Measurements from ENCODE around the gene SLC2A1.
A peak's percentile ranks its signal among the peaks of the same experiment; 100 is the strongest.

SLC2A1 gene

DNA sequence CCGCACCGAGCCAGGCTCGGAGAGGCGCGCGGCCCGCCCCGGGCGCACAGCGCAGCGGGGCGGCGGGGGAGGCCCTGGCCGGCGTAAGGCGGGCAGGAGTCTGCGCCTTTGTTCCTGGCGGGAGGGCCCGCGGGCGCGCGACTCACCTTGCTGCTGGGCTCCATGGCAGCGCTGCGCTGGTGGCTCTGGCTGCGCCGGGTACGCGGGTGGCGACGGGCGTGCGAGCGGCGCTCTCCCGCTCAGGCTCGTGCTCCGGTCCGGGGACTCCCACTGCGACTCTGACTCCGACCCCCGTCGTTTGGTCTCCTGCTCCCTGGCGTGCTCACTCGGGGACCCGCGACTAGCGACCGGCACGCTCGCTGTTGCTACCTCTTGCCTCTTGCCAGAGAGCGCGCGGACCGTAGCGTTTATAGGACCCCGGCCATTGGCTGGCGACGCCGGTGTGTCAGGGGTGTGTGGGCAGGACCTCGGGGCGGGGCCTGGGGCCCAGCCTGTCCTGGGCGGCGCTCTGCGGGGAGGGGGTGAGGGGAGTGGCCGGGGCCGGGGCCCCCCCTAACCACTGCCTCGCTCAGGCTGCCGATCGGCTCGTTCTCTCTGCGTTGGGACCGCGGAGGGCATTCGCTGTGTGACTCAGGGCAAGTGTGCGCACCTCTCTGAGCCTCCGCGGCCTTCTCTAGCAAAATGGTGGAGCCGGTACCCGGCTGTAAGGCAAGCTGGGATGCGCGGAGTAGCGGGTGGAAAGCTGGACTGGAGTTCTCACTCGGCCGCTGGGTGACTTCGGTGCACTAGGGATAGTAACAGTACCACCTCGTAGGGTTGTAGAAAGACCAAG is at the start of gene SLC2A1:
Gene SLC2A1 (minus strand): TSS at position 381 of the 832 bp plus-strand sequence. CDS start 217 bp downstream, at position 164.
- peak; percentile 93 for DNase-seq (ENCODE audit: low read depth)

DNA sequence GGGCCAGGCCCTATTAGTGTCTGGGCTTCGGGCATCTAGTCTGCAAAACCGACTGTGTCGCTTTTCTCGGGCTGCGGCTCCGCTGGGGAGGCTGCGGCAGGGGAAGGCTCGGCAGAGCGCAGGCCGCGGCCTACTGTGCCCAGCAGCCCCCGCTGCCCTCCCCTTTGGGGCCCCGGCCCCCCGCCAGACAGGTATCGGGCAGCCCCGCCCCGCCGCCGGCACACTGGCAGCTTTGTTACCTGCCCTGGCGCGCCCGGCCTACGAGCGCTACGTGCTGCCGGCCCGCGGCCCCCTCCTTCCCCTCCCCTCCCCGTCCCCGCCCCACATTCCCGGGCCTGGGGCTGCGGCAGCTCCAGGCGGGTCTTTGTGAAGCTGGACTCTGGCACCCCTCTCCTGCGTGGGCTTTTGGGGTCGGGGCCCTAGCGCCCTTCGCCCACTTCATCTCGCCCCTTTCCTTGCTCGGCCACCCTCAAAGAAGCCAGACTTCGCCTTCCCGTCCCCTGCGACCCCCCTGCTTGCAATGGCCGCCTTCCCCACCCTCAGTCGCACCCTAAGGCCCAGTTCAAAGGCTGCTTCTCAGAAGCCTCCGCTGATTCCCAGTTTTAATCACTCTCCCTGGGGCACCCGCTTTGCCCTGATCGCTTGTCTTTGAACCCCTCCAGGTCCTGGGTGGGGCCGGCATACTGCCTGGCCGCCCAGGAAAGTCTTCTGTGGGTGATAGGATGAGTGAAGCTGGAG is 48.9 kb upstream of the SLC2A1 start:
- DNase-seq (ENCODE audit: low read depth), result no peak

DNA sequence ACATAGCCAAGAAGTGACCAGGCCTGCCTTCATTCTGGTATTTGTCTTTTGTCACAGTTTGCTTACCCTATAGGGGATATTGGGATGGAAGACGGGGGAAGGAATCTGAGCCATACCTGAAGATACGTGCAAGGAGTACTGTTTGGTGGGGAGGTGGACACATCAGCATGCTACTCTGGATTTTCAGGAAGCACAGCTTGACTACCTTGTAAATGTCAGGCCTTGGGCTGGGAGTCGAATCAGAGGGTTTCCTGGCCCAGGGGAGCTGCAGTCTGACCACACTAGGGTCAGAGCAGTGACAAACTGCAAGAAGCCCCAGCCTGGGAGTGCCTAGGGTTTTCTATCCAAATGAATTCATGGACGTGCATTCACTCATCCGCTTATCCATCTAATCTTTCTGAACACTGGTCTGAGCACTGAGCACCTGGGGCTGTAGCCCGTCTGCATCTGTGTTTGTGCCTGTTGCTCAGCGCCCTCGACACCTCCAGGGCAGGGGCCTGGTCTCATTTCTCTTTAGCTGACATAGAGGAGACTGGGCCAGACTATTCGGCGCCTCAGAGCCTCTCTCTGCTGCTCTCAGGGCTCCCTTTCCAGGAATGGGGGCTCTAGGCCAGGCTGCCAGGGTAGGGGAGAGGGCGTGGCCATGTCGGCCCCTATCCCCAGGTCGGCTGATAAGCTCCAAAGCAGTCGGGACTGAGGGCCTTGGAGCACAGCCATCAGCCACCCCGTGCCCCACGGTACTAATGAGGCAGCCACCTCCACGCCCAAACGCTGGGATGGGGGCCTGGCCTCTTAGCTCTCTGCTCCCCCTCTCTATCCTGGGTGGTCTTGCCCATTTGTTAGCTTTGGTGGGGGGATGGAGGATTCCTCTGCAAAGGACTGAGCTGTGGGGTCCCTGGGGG is 47.0 kb upstream of the SLC2A1 start:
- no peak for DNase-seq (ENCODE audit: low read depth)

DNA sequence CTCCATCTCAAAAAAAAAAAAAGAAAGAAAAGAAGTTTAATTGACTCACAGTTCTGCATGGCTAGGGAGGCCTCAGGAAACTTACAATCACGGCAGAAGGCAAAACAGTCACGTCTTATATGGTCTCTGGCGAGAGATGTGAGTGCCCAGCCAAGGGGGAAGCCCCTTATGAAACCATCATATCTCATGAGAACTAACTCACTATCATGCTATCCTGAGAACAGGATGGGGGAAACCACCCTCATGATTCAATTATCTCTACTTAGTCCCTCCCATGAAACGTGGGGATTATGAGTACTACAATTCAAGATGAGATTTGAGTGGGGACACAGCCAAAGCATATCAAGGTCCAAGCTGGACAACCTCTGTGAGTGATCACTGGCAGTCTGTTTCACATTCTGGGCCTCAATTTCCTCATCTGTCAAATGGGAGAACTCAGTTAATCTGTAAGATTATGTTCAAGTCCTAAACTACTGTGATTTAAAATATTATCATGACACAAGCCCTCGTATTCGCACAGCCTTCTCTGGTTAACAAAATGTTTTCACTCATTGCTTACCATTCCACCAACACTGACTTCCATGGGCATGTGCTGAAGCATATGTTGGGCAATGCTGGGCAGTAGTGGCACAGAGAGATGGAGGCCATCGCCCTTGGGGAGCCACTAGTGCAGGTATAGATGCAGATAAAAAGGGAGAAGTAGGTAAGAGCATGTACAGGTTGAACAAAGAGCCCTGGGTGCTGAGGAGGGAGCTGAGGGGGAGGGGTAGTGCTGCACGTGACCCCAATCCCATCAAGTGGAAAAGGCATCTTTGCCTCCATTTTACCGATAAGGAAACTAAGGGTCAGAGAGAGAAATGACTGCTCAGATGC is 46.2 kb upstream of the SLC2A1 start:
- DNase-seq (ENCODE audit: low read depth), result no peak

DNA sequence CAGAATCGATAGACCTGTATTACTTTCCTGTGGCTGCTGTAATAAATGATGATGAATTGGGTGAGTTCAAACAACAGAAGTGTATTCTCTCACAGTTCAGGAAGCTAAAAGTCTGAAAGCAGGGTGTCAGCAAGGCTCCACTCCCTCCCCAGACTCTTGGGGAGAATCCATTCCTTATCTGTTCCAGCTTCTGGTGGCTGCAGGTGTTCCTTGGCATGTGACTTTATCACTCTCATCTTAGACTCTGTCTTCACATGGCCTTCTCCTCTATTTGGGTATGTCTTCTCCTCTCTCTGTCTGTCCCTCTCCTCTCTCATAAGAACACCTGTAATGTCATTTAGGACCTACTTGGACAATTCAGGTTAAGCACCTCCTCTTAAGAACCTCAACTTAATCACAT is 44.1 kb upstream of the SLC2A1 start:
- DNase-seq (ENCODE audit: low read depth), result no peak

DNA sequence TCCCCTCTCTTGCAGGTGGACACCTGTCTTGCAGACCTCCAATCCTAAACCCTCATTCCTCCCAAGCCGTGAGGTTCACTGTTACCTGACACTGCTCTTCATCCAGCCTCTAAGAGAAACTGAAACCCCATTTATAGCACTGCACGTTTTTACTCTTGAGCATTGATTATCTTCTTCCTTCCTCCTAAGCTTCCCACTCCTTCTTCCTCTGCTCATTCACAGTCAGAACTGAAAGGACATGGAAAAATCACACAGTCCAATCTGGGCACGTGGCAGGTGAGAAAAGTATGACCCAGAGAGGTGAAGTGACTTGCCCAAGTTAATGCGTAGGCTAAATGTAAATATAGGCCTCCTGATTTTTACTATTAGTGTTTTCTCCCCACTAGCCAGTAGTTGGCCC is 43.4 kb upstream of the SLC2A1 start:
- DNase-seq (ENCODE audit: low read depth), result no peak

DNA sequence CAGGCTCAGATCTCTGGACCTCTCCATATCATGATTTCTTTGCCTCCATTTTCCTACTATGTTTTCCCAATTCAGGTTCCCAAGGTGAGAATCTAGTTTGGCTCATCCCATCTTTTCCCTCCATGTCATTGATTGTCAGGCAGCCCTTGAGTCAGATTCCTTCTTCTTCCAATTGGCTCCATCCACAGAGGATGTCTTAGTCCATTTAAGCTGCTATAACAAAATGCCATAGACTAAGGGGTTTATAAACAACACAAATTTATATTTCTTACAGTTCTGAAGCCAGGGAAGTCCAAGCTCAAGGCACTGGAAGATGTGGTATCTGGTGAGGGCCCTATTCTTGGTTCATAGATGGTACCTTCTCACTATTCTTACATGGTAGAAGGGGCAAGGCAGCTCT is 42.8 kb upstream of the SLC2A1 start:
- DNase-seq (ENCODE audit: low read depth), result no peak

DNA sequence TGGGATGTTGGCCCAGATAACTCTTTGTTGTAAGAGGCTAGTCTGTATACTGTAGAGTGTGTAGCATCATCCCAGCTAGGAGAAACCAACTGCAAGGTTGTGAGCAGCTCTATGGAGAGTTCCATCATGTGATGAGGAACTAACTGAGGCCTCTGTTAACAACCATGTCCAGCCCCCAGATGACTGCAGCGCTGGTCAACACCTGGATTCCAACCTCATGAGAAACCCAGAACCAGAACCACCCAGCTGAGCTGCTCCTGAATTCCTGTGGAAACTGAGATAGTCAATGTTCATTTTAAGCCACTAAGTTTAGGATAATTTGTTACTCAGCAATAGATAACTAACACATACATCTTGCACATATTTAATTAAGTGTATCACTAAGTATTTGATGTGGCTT is 41.6 kb upstream of the SLC2A1 start:
- DNase-seq (ENCODE audit: low read depth), result no peak

DNA sequence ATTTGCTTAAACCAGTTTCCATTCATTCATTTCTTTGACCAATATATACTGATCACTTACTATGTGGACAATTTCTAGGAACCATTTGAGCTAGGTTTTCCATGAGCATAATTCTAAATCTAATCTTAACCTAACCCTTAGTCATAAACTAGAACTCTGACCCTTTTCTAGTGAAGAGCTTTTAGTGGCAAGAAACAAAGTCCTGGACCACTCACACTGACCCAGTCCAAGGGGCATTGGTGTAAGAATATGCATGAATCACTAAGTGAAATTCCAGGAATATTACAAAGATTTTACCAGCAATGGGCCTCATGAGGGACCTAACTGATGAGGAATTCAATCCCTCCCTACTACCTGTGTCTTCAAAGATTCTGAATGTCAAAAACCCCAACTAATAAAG is 40.6 kb upstream of the SLC2A1 start:
- DNase-seq (ENCODE audit: low read depth), result no peak

DNA sequence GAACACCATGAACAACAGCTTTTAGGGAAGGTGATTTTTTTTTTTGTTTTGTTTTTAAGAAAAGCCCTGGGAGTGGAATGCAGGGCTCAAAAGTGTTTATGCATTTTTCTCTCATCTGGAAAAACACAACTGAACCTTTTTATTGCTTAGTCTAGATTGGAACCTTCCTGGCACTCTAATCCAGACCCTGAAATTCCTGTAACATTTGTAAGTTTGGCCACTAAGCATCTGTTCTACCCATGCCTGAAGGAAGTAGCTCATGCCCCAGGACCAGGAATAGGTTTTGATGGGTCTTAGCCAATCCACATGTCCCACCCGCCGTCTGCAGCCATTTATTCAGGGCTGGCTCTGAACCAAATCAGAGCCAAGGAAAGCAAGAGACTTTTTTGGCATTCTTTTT is 39.7 kb upstream of the SLC2A1 start:
- no peak for DNase-seq (ENCODE audit: low read depth)

DNA sequence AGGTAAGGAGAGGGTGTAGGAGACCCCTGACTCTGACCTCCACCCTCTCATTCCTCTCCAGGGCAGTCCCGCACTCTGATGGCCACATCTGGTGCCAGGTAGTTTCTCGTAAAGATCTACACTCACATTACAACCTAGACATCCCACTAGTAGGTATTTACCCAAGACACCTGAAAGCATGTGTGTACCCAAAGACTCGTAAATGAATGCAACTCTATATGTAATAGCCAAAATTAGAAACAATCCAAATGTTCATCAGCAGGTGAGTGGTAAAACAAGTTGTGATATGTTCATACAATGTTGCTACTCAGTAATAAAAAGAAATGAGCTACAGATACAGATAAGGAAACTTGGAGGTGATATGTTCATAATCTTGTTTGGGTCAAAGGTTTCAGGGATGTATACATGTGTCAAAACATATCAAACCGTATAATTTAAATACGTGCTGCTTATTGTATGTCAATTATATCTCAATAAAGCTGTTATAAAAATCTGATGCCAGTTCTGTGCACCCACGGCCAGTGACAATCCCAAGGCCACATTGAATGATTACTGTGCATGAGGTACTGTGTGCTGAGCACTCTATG is 37.8 kb upstream of the SLC2A1 start:
- DNase-seq (ENCODE audit: low read depth), result no peak

DNA sequence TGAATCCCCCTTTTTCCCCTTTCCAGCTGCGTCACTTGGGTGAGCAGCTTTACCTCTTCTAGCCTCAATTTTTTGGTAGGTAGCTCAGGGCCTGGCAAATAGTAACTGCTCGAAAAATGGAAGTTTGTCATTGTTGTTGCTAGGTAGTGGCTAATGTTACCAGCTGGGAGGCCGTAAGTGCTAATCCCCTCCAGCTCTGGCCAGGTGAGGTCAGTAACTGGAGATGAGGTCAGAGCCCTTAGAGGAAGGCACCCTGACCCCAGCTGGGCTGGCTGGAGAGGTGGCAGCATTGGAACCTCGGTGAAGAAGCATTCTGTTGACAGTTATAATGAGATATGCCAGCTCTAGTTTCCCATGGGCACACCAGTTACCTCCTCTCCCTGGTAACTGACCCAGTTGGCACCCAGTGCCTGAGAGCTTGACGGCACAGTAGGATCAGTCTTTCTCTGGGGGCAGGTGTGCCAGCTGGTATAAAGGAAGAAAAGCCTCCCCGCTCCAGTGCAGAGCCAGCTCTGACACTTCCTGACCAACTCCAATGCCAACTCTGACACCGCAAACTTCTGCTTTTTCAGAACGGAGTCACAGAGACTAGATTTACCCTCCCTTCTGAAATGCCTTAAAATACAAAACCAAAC is 35.0 kb upstream of the SLC2A1 start:
- DNase-seq (ENCODE audit: low read depth), result no peak

DNA sequence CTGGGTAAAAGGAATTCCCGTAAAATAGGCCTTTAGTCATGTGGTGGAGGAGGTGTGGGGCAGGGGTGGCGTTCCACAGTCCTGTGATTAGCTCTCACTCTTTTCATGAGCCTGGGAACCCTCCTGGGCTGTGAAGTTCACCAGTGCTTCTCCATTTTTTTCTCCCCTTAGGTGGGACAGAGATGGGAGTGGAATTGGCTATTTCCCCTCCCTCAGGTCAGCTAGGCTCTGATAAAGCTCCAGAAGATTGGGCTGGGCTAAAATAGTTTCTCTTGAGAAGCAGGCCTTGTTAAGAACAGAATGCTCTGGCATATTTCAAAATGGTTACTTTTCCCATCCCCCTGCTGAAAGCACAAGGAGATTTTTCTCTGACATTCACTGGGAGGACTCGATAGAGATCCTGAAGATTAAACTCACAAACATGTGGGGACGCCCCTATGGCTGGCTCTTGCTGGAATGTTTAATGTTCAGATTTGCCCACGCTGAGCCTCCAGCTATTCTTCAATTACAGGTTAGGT is 33.4 kb upstream of the SLC2A1 start:
- DNase-seq (ENCODE audit: low read depth), result no peak

DNA sequence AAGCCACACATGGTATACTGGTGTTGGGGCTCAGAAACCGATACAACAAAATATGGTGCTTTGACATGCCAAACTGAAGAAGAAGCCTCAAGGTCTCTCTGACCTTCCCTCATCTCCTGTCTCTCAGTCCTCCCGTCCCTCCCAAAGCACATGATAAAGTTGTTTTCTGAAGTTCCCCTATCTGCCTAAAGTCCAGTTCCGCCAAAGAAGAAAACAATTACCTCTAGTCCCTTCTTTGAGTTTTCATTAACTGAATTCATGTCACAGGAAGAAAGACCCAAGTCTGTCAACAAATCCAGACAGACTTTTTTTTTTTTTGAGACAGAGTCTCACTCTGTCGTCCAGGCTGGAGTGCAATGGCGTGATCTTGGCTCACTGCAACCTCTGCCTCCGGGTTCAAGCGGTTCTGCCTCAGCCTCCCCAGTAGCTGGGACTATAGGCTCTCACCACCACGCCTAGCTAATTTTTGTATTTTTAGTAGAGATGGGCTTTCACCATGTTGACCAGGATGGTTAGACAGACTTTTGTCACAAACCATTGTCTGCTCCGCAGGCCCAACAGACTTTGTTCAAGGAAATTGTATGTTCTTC is 32.2 kb upstream of the SLC2A1 start:
- no peak for DNase-seq (ENCODE audit: low read depth)

DNA sequence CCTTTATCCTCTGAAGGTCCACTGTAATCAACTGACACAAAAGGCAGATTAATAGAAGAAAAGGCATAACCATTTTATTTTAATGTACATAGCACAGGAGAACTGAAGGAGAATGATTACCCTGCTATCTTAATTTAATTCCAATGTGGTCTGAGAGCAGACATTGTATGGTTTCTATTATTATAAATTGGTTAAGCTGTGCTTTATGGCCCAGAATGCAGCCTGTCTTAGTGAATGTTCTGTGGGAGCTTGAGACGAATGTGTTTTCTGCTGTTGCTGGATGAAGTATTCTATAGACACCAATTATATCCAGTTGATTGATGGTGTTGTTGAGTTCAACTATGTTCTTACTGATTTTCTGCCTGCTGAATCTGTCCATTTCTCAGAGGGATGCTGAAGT is 25.0 kb upstream of the SLC2A1 start:
- DNase-seq (ENCODE audit: low read depth), result no peak

DNA sequence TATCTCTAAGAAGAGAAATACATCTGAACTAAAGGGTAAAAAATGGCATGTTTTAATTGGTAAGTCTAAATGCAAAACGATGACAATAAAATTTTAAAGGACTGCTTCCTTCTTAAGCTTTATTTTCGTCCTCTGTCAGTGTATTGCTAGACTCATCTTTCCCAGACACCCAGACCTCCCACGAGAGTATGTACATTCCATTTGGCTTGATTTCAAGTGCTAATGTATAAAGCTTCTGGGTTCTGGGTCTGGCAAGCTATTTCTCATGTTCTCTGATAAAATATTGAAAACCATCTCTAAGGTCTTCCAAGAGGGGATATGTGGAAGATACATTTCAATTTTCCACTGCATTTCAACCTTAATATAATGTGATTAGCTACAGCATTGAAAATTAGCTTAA is 24.6 kb upstream of the SLC2A1 start:
- no peak for DNase-seq (ENCODE audit: low read depth)

DNA sequence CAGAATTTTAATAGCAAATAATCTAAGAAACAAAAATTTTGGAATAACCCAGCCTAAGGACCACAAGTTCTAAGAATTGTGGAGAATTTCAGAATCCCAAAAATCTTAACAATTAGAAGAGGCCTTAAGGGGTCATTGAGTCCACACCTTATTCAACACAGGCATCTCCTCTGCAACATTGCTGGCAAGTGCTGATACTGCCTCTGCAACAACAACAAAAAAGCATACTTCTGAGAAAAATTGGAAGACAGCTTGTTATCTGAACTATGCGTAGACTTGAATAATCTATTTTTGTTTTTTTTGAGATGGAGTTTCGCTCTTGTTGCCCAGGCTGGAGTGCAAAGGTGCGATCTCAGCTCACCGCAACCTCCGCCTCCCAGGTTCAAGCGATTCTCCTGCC is 24.0 kb upstream of the SLC2A1 start:
- DNase-seq (ENCODE audit: low read depth), result no peak

DNA sequence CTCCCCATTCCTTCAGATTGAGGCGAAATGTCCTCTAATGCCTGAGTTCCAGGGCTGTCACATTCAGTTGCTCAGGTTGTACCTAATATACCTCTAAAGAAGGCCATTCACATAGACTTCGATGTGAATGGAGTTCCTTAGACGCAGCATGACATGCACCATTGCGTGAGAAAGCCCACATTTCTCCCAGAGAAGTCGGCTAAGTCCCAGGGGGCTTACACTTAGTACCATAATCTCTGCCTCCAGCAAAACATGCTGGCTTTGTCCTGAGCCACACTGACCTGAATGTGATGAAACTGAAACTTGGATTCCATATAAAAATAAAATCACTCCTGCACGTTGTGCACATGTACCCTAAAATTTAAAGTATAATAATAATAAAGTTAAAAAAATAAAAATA is 23.2 kb upstream of the SLC2A1 start:
- DNase-seq (ENCODE audit: low read depth), result no peak

DNA sequence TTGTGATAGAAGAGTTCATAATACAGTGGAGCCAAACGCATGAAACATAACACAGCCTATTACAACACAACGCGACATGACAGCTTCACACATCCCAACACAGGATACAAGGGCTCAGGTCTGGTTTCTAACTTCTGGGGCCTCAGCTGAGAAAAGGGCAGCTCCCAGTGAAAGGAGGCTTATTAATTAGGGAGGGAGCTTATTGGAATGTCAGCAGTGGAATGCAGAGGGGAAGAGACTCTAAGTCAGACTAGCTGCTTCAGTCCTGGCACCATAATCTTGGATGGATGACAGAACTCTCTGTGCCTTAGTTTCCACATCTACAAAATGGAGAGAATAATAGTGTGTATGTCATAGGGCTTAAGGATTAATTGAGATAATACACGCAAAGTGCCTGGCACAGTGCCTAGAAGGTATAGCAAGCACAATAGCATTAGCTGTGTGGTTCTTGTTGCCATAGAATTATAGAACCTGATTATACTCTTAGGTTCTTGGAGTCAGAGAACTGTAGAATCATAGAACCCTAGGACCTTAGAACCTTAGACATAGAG is 22.7 kb upstream of the SLC2A1 start:
- no peak for DNase-seq (ENCODE audit: low read depth)

Measured in activated T-cell treated with anti-CD3 and anti-CD28 coated beads for 24 hours (primary cell).